Hepatocyte (in vitro differentiated cells): ENCODE results near the gene MVB12B. TPM values are rescaled to one million over a fixed set of nuclear protein-coding genes. Genes with fewer than 3 reads are reported as not detected.

ENCODE experiments used
- DNase-seq: peaks from one replicate; pipeline ENCODE4 v3.0.0-alpha.2; 2016; ENCODE audit warnings: low spot score
- H2AFZ ChIP-seq: fragments of 200-600 bp; sonication (generic); 2 replicates; pipeline ENCODE4 v1.6.0; 2016; ENCODE audit warnings: antibody characterized with exemption, mild to moderate bottlenecking
- H3K27ac ChIP-seq: fragments of 200-600 bp; sonication (generic); 2 replicates; pipeline ENCODE4 v1.5.1; 2016; ENCODE audit warnings: mild to moderate bottlenecking
- H3K27me3 ChIP-seq: fragments of 200-600 bp; sonication (generic); 2 replicates; pipeline ENCODE4 v1.6.1; 2016
- H3K36me3 ChIP-seq: fragments of 200-600 bp; sonication (generic); replicated peaks from 2 replicates; pipeline ENCODE4 v1.5.1; 2016; ENCODE audit warnings: low read depth; ENCODE audit not compliant: insufficient read depth
- H3K4me1 ChIP-seq: fragments of 200-600 bp; sonication (generic); 2 replicates; pipeline ENCODE4 v1.5.1; 2016; ENCODE audit warnings: mild to moderate bottlenecking, moderate library complexity; ENCODE audit not compliant: insufficient read depth
- H3K4me2 ChIP-seq: fragments of 200-600 bp; sonication (generic); 2 replicates; pipeline ENCODE4 v1.6.0; 2016
- H3K4me3 ChIP-seq: fragments of 200-600 bp; sonication (generic); 2 replicates; pipeline ENCODE4 v1.5.1; 2016; ENCODE audit warnings: mild to moderate bottlenecking
- H3K79me2 ChIP-seq: fragments of 200-600 bp; sonication (generic); 2 replicates; pipeline ENCODE4 v1.6.0; 2017; ENCODE audit warnings: mild to moderate bottlenecking
- H3K9me2 ChIP-seq: fragments of 200-600 bp; sonication (generic); replicated peaks from 2 replicates; pipeline ENCODE4 v1.6.0; 2017; ENCODE audit warnings: mild to moderate bottlenecking; ENCODE audit not compliant: insufficient read depth
- H3K9me3 ChIP-seq: fragments of 200-600 bp; sonication (generic); 2 replicates; pipeline ENCODE4 v1.5.1; 2016; ENCODE audit warnings: low read depth, mild to moderate bottlenecking
- H4K20me1 ChIP-seq: fragments of 200-600 bp; sonication (generic); 2 replicates; pipeline ENCODE4 v1.6.0; 2016; ENCODE audit warnings: mild to moderate bottlenecking; ENCODE audit not compliant: insufficient read depth, poor library complexity, severe bottlenecking
- CTCF ChIP-seq: fragments of 200-600 bp; sonication (generic); IDR thresholded peaks from 2 replicates; pipeline ENCODE4 v1.5.1; 2016; ENCODE audit warnings: antibody characterized with exemption, mild to moderate bottlenecking; ENCODE audit not compliant: poor library complexity
- EZH2 ChIP-seq: fragments of 200-600 bp; sonication (generic); IDR thresholded peaks from 2 replicates; pipeline ENCODE4 v1.6.1; 2016; ENCODE audit warnings: antibody characterized with exemption, mild to moderate bottlenecking, borderline replicate concordance
- EZH2phosphoT487 ChIP-seq: fragments of 200-600 bp; sonication (generic); IDR thresholded peaks from one replicate; pipeline ENCODE4 v1.6.1; 2018; ENCODE audit warnings: antibody characterized with exemption, mild to moderate bottlenecking, low read depth, moderate library complexity; ENCODE audit not compliant: unreplicated experiment, severe bottlenecking
- WGBS: methylation state at CpG from one replicate; pipeline ENCODE4 v1.1.6; 2016; ENCODE audit warnings: low lambda C conversion rate; ENCODE audit errors: missing lambda C conversion rate; 5-methylcytosine and 5-hydroxymethylcytosine counted together
- polyA plus RNA-seq: library from polyadenylated mRNA; unstranded; fragments of >200 nt; fragmentation: Nextera tagmentation; extraction: Ambion mirVana; gene quantifications from 2 replicates; pipeline ENCODE4 v1.2.1, GENCODE V29; 2016
- total RNA-seq: library from RNA; depleted of rRNA; stranded (reverse); fragments of >200 nt; gene quantifications from 2 replicates; pipeline ENCODE4 v1.2.3, GENCODE V29; 2014

The MVB12B gene
- total and polyA plus RNA-seq, 2 experiments from 2014 or later = 11.8 to 12.1 TPM

GRCh38 chr9:126495411-126496180 lies 169.0 kb downstream of the MVB12B start:
- peaks cover 10% of the 10 kb centered on the region for H3K27me3 ChIP-seq
- DNase-seq = no peak
- H3K79me2 ChIP-seq = no peaks in the 10 kb centered on the region
- TF ChIP-seq EZH2phosphoT487 = no peak
- TF ChIP-seq CTCF = no peak
- TF ChIP-seq EZH2 = no peak
- H3K4me3 ChIP-seq = no peak overlapping the region
- H3K9me3 ChIP-seq = no peaks in the 10 kb centered on the region
- no peak overlapping the region for H2AFZ ChIP-seq
- H3K9me2 ChIP-seq = no peaks in the 10 kb centered on the region
- H3K4me2 ChIP-seq = no peak overlapping the region
- H3K27ac ChIP-seq = no peak overlapping the region
- peaks cover 8% of the 10 kb centered on the region for H3K4me1 ChIP-seq
- H3K36me3 ChIP-seq = no peaks in the 10 kb centered on the region
- 93% methylated on average over 6 of the region's 7 CpGs for WGBS
- H4K20me1 ChIP-seq = peaks cover 7% of the 10 kb centered on the region

- no peaks in the 10 kb centered on the region for H3K9me3 ChIP-seq
- peaks cover 9% of the 10 kb centered on the region for H4K20me1 ChIP-seq
- no peaks in the 10 kb centered on the region for H3K9me2 ChIP-seq
- H3K36me3 ChIP-seq = no peaks in the 10 kb centered on the region
- no peak overlapping the region for H3K4me3 ChIP-seq
- WGBS = no CpG with 5 or more reads among the region's 3 CpGs
- DNase-seq = no peak
- H2AFZ ChIP-seq = no peak overlapping the region
- peaks cover 12% of the 10 kb centered on the region for H3K27me3 ChIP-seq
- H3K79me2 ChIP-seq = no peaks in the 10 kb centered on the region
- TF ChIP-seq EZH2 (no peak), EZH2phosphoT487 (no peak), CTCF (no peak)
- H3K4me1 ChIP-seq = peaks cover 8% of the 10 kb centered on the region
- no peak overlapping the region for H3K4me2 ChIP-seq
- no peak overlapping the region for H3K27ac ChIP-seq
Measured at GRCh38 chr9:126496181-126496576, 169.6 kb downstream of the MVB12B start.

- no peaks in the 10 kb centered on the region for H3K79me2 ChIP-seq
- H3K27ac ChIP-seq = no peak overlapping the region
- H3K9me2 ChIP-seq = no peaks in the 10 kb centered on the region
- no peak overlapping the region for H3K4me2 ChIP-seq
- no peak for DNase-seq
- H4K20me1 ChIP-seq = peaks cover 9% of the 10 kb centered on the region
- no peaks in the 10 kb centered on the region for H3K36me3 ChIP-seq
- no peaks in the 10 kb centered on the region for H3K9me3 ChIP-seq
- 91% methylated on average over 14 of the region's 15 CpGs for WGBS
- H3K4me1 ChIP-seq = peaks cover 8% of the 10 kb centered on the region
- no peak for TF ChIP-seq EZH2
- TF ChIP-seq EZH2phosphoT487 = no peak
- TF ChIP-seq CTCF = no peak
- no peak overlapping the region for H3K4me3 ChIP-seq
- no peak overlapping the region for H2AFZ ChIP-seq
- peaks cover 12% of the 10 kb centered on the region for H3K27me3 ChIP-seq
Measured at GRCh38 chr9:126496781-126497659, 170.4 kb downstream of the MVB12B start.
